GM18909 (cell line): ENCODE measurements around the gene CCDC149.

Source experiments
- ATAC-seq: cut with Tn5 transposase; IDR thresholded peaks from one replicate; pipeline ENCODE4 v1.9.1; 2021; ENCODE audit warnings: mild to moderate bottlenecking; ENCODE audit not compliant: unreplicated experiment, poor library complexity

Gene CCDC149

GRCh38 chr4:24791043-24791442, 121.8 kb downstream of the CCDC149 start:
- ATAC-seq: no peak

GRCh38 chr4:24783506-24783905, 129.3 kb downstream of the CCDC149 start:
- no peak for ATAC-seq

GRCh38 chr4:24781999-24782745, 130.7 kb downstream of the CCDC149 start:
- ATAC-seq: no peak

GRCh38 chr4:24780936-24781495, 131.8 kb downstream of the CCDC149 start:
- ATAC-seq: no peak

GRCh38 chr4:24778464-24779225, 134.2 kb downstream of the CCDC149 start:
- no peak for ATAC-seq

GRCh38 chr4:24777536-24778463, 135.0 kb downstream of the CCDC149 start:
- no peak for ATAC-seq

GRCh38 chr4:24775750-24776149, 137.1 kb downstream of the CCDC149 start:
- ATAC-seq: no peak

- ATAC-seq: no peak
Observed at GRCh38 chr4:24775032-24775605, 137.7 kb downstream of the CCDC149 start.

- no peak for ATAC-seq
Observed at GRCh38 chr4:24774452-24774851, 138.4 kb downstream of the CCDC149 start.

- ATAC-seq: no peak
Observed at GRCh38 chr4:24772952-24773351, 139.9 kb downstream of the CCDC149 start.

GRCh38 chr4:24772061-24772705, 140.7 kb downstream of the CCDC149 start:
- ATAC-seq: no peak

GRCh38 chr4:24771241-24771640, 141.6 kb downstream of the CCDC149 start:
- no peak for ATAC-seq

- no peak for ATAC-seq
Observed at GRCh38 chr4:24770667-24771066, 142.2 kb downstream of the CCDC149 start.

- ATAC-seq: peak; percentile 82
Observed at GRCh38 chr4:24770032-24770584, 142.7 kb downstream of the CCDC149 start.

- peak; percentile 1 for ATAC-seq
Observed at GRCh38 chr4:24769571-24769970, 143.3 kb downstream of the CCDC149 start.

- ATAC-seq: peak; percentile 81
Observed at GRCh38 chr4:24768604-24769003, 144.2 kb downstream of the CCDC149 start.

- peak; percentile 13 for ATAC-seq
Observed at GRCh38 chr4:24768006-24768405, 144.8 kb downstream of the CCDC149 start.

GRCh38 chr4:24765376-24765988, 147.4 kb downstream of the CCDC149 start:
- no peak for ATAC-seq

- no peak for ATAC-seq
Observed at GRCh38 chr4:24764345-24764744, 148.5 kb downstream of the CCDC149 start.
